Stimulated activated CD8-positive, alpha-beta memory T cell treated with anti-CD3 and anti-CD28 coated beads, Interleukin-12 subunit alpha, Interleukin-12 subunit beta, amount 100 ng/mL, for 4 hours (primary cell): Measurements from ENCODE around the gene ERI3.

Experiments used
- DNase-seq: peaks from one replicate; pipeline ENCODE4 v3.0.0-alpha.2; 2020; ENCODE audit warnings: low read depth

ERI3 gene

DNA sequence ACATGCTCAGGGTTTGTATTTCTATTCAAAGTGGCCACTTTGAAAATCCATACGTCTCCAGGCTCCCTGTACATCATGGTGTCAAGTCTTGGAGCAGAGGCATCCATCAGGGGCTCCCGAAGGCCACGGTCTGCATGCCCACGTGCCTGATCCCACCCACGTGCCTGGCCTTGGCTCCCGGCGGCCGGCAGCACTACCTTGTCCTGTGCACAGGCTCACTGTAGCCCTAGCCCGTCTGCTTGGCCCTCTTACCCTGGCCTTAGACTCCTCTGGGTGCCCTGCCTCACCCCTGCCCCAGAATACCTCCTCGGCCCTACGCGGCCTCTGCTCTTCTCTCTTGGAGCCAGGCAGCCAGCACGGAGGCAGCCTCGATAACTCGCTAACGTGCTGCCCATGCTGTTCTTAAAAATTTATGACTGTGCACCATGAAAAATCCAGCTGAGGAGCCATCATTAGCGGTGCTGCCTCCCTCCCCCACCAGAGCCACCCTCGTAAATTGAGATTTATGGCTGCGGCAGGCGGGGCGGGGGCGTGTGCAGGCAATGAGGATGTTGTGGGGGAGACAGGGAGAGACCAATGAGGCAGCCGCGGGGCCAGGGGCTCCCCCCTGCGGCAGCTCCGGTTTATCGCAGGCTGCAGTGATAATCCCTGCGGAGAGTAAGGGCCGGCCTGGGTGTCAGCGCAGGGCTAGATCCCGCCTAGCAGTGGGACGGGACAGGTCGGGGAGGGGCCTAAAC, 117.2 kb downstream of the ERI3 start:
- DNase-seq, result peak; percentile 19

DNA sequence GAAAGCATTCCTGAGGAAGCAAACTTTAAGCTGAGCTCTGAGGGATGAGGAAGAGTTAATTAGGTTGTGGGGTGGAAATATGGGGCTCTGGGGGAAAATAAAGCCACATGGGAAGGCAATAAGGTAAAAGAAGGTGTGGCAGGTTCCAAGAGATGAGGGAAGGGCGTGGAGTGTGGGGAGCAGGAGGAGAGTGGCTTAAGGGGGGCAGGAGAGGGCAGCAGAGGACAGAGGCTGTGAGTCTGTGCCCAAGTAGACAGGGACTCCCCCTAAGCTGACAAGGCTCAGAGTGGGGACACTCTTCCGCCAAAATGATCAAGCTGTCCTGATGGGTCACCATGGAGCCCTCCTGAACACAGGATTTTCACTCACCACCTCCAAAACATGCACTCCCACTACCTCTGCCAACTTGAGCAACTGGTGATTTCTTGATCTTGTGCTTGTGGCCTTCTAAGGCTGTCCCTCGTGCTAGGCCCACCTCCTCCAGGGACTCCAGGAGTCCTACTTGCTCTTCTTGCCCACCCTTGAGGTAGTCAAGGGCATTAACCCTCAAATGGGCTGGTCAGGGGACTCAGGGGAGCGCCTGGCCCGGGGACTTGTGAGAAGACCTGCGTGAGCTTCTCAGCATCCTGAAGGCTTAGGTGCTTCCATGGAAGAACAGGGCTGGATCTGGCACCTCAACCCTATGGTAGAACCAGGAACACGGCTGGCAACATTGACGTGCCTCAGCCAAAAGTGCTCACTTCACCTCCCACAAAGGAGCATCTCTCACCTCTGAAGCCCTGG, 118.4 kb downstream of the ERI3 start:
- no peak for DNase-seq

DNA sequence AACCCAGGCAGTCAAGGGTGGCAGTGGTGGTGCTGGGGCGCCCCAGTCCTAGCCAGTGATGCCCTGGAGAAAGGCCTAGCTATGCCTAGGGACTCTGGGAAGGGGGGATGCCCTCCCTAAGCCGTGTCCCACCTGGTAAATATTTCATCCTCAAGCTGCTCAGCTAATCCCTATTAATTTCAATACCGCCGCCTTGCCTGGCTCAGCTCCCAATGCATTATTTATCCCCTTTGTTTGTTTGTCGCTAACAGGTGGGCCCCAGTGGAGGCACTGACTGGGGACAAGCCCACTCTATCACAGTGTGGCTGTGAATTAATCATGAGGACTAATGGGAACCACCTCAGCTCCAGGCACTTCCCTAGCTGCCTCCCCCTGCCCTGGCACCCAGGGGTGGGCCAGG, 119.2 kb downstream of the ERI3 start:
- DNase-seq, result no peak

DNA sequence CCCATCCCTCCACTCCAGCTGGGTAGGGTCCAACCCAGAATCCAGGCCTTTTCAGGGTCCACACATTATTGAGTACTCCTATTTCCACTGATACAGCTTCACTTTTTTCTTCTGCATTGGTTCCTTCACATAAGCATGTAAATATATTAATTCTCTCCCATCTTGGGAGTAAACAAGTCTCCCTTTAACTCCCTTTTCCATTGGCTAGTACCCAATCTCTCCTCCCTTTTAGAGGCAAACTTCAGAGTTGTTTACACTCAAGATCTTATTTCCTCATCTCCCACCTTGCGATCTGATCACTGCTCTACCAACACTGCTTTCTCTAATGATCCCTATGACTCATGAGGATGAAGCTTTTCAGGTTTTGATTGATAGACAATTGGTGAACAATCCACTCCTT, 121.5 kb downstream of the ERI3 start:
- DNase-seq, result no peak

DNA sequence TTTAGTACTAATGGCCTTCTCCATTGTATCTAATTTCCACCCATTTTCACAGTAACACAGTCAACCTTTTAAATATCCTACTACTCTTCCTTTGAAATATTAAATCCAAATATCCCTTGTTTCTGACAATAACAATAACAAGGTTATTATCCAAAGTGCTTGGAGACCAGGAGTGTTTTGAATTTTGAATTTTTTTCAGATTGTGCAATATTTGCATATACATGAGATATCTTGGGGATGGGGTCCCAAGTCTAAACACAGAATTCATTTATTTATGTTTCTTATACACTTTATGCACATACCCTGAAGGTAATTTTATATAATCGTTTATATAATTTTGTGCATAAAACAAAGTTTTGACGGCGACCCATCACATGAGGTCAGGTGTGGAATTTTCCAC, 124.3 kb downstream of the ERI3 start:
- no peak for DNase-seq

DNA sequence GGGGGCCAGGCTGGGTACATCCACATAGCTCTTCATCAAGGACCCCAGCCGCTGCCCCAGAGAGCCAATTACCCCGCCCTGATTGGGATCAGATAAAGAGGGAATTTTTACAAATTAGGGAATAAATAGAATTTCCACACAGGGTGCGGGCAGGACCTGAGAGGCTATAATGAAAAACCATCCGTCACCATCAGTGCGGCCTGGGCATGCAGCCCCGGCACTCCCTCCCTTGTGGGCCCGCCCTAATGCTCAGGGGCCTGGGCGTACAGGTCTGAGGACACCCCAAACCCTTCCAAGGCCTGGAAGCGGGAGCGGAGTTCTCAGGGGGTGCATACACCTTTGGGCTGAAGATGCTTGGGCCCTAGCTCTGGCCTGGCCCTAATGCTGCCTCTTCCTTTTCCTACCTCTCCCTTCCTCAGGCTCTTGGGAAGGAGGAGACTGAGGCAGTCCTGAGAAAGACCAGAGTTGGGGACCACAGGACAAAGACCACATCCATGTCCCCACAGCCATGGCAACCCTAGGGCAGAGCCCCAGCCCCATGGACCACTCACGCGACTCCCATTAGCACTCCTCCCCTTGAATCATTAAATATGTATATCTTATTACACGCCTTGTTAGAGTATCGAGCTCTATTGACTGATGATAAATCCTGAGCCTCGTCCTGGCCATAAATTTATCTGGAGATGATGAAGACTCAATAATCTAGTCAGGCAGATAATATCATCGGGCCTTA, 125.5 kb downstream of the ERI3 start:
- DNase-seq, result no peak

DNA sequence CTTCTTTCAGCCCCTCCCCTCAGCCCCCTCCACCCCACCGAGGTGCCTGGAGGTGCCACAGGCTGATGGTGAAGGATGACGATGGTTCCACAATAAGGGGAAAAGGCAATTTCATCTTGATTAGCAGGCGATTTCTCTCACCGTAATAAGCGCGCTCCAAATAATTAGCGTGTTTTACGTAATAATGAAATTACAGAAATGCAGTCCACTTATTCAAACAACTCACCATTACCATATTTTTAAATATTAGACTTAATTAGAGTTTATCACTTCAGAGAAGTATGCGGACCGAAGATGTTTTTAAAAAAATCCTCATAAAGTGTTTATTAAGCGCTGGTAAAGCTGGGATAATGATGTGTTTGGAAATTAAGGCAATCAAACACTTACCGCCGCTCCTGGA, 126.8 kb downstream of the ERI3 start:
- no peak for DNase-seq

DNA sequence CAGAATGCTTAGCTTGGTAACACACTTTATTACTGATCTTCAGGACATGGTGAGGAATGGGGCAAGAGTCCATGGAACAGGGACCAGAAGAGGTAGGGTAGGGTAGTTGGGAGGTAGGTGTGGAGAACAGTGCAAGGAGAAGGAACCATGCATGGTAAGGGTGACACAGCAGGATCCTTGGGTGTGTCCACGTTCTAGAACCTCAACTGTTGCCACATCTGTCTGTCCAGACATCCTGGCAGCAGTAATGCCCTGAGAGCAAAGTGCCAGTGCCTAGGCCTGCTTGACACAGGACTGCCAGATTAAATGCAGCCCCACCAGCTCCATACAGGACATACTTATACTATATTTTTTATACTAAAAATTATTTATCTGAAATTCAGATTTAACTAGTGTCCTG, 127.8 kb downstream of the ERI3 start:
- no peak for DNase-seq

DNA sequence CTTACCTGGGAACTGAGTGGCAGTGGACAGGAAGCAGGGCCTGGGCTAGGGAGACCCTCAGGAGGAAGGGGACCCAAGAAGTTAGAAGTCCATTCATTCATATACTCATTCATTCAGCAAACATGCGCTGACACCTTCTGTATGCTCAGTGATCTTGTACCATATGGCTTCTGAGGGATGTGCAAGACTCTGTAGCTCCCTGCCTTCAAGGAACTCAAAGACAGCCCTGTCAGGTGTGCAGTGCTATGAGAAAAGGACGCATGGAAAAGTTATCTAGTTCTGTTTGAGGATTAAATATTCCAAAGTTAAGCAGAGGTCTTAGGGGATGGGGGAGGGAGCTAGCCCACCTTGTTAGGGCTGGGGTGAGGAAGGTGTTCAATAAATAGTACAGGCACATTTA, 129.3 kb downstream of the ERI3 start:
- no peak for DNase-seq

DNA sequence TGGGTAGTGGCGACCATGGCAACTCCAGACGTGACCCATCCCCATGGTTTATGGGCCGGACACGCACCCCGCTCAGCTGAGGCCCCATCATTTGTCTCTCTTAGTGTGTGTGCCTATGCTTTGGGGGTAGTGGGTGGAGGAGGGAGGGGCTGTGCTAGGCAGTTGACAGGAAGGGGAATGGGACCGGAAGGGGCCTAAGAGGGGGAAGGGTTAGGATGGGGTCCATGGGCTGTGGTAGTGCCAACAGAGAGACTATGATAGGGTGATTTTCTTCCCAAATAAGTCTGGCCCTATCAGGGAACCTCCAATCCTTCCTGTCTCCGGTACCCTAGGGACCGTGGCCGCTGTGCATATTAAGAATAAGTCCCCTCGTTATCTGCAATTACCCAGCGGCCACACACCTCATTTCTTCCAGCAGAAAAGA, 131.9 kb downstream of the ERI3 start:
- no peak for DNase-seq

DNA sequence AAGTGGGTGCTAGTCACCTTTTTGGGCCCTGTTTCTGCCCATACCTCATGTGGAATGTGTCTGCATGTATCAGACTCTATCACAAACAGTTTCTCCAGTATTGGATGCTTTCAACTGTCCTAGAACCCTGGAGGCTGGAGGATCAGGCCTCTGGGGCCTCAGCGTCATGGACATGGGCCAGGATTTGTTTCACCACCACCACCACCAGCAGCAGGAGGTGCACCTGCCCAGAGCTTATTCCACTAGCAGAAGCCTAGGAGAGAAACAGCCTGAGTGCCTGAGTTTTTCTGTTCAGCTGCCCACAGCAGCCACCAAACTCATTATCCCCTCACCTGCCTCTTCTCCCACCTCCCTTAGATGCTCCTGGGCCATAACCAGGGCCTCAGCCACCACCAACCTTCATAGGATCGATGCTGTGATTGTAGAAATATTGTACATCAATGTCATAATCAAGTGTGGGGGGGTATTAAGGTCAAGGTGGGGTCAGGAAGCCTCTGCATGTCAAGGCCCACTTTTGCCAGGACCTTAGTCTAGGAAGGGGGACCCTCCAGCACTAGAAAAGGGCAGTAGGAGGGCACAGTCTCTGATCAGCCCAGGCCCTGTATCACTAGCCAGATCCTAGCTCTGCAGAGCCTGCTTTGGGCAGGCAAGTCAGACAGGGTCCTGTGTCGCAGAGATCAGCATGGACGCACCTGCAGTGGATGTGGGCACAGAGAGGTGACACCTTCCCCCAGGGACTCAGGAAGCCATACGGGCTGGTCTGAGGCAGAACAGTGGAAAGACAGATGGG, 132.5 kb downstream of the ERI3 start:
- DNase-seq, result no peak

DNA sequence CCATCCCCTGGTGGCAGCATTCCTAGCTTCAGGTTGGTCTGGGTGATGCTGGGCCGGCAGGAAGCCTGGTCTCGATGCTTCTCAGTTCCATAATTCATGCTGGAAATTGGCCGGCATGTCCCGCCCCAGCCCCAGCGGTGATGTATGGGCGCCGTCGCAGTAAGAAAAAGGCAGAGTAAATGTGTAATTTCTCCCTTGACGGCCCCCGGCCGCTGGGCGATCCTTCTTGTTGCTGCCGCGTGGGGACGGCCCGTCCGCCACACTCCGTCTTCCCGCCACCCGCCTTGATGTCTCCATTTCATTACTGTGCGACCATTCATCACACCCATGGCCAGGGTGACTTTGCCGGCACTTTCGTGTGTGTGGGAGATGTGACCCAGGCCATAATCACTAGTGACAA, 133.3 kb downstream of the ERI3 start:
- no peak for DNase-seq

DNA sequence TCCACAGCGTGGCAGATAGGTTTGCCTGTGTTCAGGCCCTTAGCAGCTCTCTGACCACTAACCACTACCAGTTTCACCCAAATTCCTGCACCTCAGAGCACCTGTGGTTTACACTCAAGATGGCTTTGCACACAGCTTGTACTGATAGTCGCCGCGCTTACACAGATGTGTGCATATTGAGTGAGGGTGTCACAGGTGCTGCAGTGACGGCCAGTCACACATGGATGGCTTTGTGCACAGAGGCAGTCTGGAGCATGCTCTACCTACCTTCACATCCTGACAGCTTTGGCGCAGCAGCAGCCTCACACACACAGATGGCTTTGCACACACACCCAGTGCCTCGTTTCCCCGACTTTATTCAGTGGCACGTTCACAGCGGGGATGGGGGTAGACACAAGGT, 134.3 kb downstream of the ERI3 start:
- no peak for DNase-seq

DNA sequence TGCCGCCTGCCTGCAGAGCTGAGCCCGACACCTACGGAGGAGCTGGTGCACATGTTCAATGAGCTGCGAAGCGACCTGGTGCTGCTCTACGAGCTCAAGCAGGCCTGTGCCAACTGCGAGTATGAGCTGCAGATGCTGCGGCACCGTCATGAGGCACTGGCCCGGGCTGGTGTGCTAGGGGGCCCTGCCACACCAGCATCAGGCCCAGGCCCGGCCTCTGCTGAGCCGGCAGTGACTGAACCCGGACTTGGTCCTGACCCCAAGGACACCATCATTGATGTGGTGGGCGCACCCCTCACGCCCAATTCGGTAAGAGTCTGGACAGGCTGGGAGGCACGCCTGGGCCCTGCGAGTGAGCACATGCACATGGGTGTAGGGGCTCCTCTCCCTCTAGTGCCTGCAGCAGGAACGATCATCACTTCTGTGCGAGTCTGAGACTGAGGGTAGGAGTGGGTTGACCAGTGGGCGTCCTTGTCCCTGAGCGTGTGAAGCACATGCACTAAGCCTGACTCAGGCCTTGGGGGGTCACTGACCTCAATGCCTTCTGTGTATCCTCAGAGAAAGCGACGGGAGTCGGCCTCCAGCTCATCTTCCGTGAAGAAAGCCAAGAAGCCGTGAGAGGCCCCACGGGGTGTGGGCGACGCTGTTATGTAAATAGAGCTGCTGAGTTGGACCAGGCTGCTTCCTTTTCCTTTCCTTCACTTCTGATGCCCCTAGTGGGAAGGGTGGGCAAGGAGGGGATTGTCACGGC, 134.9 kb downstream of the ERI3 start:
- DNase-seq, result no peak

DNA sequence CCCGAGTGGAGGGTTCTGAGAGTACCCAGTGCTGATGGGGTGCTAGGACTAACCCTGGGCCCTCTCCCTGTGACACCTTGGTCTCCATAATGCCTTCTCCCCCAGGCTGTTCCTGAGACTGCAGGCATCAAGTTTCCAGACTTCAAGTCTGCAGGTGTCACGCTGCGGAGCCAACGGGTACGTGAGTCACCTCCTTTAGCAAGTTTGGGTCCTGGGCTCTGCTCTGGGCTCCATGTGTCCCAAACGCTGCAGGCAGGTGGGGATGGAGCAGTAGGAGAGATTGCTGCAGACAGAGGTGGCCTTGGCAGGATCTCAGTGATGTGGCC, 135.8 kb downstream of the ERI3 start:
- no peak for DNase-seq

DNA sequence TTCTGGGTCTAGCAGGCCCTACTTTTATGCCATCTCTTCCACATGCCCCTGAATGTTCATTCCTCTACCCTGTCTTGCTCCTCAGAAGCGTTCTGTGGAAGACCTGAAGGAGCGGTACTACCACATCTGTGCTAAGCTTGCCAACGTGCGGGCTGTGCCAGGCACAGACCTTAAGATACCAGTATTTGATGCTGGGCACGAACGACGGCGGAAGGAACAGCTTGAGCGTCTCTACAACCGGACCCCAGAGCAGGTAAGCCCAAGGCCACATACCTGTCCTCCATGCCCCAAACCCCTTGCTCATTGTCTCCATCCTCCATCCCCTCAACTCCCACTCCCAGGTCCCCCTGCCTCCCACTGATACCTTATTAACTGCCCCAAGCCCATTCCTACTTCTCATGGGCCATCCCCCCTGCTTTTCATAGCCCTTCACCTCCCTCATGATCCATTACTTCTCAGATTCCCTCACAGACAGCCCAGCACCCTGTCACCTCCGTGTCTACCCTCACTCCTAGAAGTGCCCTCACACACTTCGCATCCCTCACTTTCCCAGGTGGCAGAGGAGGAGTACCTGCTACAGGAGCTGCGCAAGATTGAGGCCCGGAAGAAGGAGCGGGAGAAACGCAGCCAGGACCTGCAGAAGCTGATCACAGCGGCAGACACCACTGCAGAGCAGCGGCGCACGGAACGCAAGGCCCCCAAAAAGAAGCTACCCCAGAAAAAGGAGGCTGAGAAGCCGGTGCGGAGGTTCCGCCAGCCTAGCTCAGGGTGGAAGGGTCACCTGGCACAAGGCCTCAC, 136.4 kb downstream of the ERI3 start:
- no peak for DNase-seq

DNA sequence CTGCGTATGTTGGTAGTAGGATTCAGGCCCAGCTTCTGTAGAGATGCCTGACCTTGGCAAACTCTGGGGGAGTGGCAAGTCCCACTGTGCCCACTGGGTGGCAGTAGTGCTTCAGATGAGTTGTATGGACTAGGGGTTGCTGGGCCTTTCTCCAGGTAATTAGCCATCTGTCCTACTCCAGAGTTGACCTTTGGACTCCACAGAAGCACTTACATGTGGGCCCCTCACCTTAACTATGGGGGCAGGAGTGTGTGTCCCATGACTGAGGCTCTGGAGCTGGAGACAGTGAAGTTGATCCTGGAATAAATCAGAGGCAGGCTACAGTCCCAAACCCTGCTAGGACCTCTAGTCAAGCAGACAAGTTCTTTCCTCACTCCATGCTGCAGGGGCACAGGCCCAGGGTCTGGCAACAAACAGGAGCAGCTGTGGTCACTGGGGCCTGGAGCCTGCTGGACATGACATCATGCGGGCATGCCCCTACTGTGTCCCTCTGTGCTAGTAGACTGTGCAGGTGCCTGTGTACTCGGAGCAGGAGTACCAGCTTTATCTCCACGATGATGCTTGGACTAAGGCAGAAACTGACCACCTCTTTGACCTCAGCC, 137.1 kb downstream of the ERI3 start:
- peak; percentile 35 for DNase-seq

DNA sequence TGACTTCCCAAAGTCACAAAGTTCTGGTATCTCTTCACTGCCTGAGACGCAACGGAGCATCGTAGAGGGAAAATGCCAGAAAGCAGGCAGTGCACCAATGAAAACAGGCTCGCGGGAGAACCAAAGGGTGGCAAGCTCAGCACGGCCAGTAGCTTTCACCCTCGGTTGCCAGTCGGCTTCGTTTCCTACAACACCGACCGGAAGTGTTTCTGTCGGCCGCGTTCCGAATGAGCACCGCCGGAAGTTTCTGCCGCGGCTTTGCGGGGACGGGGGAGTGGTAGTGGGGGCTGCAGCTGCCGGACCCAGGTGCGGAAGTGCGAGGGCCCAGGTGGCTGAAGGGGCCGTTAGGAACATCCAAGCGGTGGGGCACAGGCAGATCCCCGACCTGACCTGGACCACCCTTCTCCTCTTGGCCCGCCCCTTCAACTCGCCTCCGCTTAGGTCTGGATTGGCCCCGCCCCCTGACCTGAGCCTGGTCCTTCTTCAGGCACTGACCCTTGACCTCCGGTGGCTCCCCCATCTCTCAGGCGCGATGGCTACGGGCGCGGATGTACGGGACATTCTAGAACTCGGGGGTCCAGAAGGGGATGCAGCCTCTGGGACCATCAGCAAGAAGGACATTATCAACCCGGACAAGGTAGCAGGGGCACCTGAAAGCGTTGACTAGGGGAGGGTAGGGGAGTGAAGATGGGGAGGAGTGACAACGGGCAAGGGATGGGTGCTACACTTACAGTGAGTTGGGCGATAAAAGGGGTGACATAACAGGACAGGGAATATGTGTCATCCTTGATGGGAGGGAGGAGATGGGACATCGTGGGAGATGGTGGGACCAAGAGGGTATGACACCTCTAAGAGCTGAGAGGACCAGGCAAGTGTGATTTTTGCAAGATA, 141.6 kb downstream of the ERI3 start, which contains the start of gene DMAP1:
Gene DMAP1, plus strand, starts transcription at position 250 of the 891 bp plus-strand sequence. Its CDS starts 283 bp downstream, at position 533.
- peak; percentile 68 for DNase-seq
